ENCODE measurements around the gene SLC47A2. TPM values are rescaled to one million over a fixed set of nuclear protein-coding genes. Genes with fewer than 3 reads are reported as not detected.

Gene SLC47A2
- total RNA-seq, 6 donors from 2014 or later: 0.09 TPM; not detected in 5

DNA sequence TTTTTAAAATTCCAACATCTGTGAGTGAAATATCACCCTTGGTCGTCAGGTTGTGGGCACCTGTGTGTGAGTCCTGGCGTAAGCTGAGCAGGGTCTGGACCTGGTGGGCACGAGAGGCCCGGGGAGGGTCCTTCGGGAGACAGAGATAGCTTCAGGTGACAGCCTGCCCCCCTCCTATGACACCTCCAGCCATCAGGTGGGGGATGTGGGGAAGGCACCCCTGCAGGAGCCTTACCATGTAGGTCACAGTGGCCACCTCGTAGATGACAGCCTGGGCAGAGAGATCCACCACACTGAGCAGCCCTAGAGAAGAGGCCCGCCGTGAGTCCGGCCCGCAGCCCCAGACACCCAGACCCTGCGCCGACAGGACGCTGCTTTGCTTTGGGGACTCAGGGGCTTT is 11.2 kb downstream of the SLC47A2 start:
- no peak for ATAC-seq (ENCODE audit: low FRiP score in 2 of 2)
- no peak overlapping the region for H3K4me3 ChIP-seq
- H3K27ac ChIP-seq: no peak overlapping the region
- H3K4me1 ChIP-seq: peaks cover 4 to 14% (median 6%) of the 10 kb centered on the region in 4 donors
- no peaks in the 10 kb centered on the region for H3K36me3 ChIP-seq
- peak in 1 of 2 donors; percentile 57 for DNase-seq
- TF ChIP-seq, protein P1, sequence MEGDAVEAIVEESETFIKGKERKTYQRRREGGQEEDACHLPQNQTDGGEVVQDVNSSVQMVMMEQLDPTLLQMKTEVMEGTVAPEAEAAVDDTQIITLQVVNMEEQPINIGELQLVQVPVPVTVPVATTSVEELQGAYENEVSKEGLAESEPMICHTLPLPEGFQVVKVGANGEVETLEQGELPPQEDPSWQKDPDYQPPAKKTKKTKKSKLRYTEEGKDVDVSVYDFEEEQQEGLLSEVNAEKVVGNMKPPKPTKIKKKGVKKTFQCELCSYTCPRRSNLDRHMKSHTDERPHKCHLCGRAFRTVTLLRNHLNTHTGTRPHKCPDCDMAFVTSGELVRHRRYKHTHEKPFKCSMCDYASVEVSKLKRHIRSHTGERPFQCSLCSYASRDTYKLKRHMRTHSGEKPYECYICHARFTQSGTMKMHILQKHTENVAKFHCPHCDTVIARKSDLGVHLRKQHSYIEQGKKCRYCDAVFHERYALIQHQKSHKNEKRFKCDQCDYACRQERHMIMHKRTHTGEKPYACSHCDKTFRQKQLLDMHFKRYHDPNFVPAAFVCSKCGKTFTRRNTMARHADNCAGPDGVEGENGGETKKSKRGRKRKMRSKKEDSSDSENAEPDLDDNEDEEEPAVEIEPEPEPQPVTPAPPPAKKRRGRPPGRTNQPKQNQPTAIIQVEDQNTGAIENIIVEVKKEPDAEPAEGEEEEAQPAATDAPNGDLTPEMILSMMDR (IDR thresholded peaks at IDR 0.05): no peak
- TF ChIP-seq EP300 (IDR thresholded peaks at IDR 0.05) (no peak), POLR2A (IDR thresholded peaks at IDR 0.05) (no peak), POLR2AphosphoS5 (IDR thresholded peaks at IDR 0.05) (no peak)
- 93 to 95% methylated on average over 10 to 13 of the region's 13 CpGs for WGBS, 2 donors
- no peaks in the 10 kb centered on the region for H3K27me3 ChIP-seq
- no peaks in the 10 kb centered on the region for H3K9me3 ChIP-seq

DNA sequence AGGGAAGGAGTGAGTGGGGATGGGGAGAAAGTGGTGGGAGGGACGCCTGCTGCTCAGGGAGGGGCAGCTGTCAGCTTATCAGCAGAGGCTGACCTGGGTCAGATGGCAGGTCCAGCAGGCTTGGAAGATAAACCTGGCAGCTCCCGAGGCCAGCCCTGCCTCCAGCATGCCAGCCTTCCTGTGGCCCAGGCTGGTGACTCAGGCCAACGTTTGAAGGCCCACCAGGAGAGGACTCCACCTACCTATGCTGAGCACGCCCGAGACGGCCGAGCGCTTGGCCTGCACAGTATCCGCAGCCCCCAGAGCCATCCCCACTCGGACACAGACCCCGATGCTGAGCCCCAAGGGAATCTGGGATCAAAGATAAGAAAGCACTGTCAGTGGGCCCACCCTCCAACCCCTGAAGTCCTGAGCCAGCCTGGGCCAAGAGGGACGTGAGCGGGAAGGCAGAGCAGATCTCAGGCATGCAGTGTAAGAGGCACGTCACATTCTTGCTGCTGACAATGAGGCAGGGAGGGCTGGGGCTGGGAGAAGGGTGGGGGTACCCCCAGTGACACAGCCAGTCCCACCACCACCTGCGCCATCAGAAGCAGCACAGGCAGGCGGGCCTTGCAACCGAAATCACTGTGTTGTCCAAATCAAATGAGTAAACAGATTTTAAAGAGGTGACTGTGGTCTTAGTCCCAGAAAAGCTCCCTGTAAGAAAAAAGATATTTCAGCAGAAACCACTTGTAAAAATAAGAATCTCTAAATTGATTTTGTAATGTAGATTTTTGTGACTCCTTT is 12.4 kb downstream of the SLC47A2 start:
- no peak overlapping the region for H3K4me3 ChIP-seq
- peak overlapping the region; percentile 28 to 68 (median 60) for H3K27ac ChIP-seq
- H3K36me3 ChIP-seq: no peaks in the 10 kb centered on the region
- peaks cover 4 to 14% (median 6%) of the 10 kb centered on the region in 4 donors for H3K4me1 ChIP-seq
- TF ChIP-seq POLR2A (IDR thresholded peaks at IDR 0.05): no peak
- no peak for TF ChIP-seq POLR2AphosphoS5 (IDR thresholded peaks at IDR 0.05)
- TF ChIP-seq, protein P1 (IDR thresholded peaks at IDR 0.05): no peak
- TF ChIP-seq EP300 (IDR thresholded peaks at IDR 0.05): no peak
- ATAC-seq (ENCODE audit: low FRiP score in 2 of 2) (peak; percentile 3 to 24), DNase-seq (peak in 1 of 2 donors; percentile 60)
- 73 to 85% methylated on average over 4 to 16 of the region's 17 CpGs for WGBS, 2 donors
- no peaks in the 10 kb centered on the region for H3K9me3 ChIP-seq
- no peaks in the 10 kb centered on the region for H3K27me3 ChIP-seq

DNA sequence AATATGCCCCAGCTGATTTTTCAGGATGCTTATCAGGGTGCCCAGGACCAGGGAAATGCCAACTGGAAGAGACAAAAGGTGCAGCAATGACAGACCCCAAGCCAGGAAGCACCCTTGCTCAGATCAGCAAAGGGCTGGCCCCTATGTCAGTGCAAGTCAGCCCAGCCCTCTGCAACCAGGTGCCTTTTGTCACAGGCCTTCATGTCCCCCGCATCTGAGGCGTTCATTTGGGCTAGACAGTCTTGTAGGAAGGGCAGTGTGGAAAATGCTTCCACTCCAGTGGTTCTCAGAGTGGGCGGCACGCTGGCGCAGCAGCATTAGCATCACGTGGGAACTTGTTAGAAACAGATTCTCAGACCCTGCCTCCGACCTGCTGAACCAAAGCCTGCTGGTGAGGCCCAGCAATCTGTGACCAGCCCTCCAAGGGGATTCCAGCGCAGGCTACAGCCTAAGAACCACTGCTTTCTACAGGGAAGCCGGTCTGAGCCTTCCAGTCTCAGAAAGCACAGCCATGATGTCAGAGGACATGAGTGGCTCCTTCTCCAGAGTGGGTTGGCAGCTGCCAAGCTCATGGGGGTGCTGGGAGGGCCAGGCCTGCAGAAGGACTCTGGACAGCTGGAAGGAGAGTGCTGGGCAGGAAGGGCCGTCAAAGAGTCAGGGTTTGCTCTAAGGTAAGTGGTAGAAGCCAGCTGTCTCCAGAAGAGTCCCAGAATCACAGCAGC is 13.1 kb downstream of the SLC47A2 start:
- H3K4me1 ChIP-seq: peaks cover 4 to 14% (median 6%) of the 10 kb centered on the region in 4 donors
- 72 to 75% methylated on average over 4 to 9 of the region's 10 CpGs for WGBS, 2 donors
- ATAC-seq (ENCODE audit: low FRiP score in 2 of 2): peak; percentile 43 to 47
- H3K9me3 ChIP-seq: no peaks in the 10 kb centered on the region
- no peak overlapping the region for H3K4me3 ChIP-seq
- TF ChIP-seq, protein P1 (IDR thresholded peaks at IDR 0.05): no peak
- TF ChIP-seq POLR2A (IDR thresholded peaks at IDR 0.05) (no peak), POLR2AphosphoS5 (IDR thresholded peaks at IDR 0.05) (no peak)
- peak in 1 of 2 donors; percentile 81 for DNase-seq
- H3K36me3 ChIP-seq: no peaks in the 10 kb centered on the region
- H3K27ac ChIP-seq: peak overlapping the region; percentile 18 to 68 (median 60)
- no peaks in the 10 kb centered on the region for H3K27me3 ChIP-seq

DNA sequence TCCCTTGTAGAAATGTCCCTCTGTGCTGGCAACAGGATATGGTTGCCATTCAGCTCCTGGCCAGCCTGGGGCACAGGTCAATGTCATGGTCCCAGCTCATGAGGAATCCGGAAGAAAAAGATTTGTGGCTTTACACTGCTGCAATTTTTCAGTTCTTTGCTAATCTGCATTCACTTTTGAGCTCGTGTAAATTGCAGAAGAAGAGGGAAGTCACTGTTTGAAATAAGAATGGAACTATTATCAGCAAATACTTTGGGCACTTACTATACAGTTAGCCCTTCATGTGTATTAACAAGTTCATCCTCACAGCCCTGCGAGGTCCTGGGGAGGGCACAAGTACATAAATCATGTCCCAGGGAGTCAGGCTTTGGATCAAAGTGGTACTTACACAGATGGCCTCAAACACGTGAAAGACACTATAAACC is 14.2 kb downstream of the SLC47A2 start:
- no peak for TF ChIP-seq POLR2AphosphoS5 (IDR thresholded peaks at IDR 0.05)
- TF ChIP-seq POLR2A (IDR thresholded peaks at IDR 0.05): no peak
- TF ChIP-seq, protein P1 (IDR thresholded peaks at IDR 0.05): no peak
- TF ChIP-seq EP300 (IDR thresholded peaks at IDR 0.05): no peak
- Histone ChIP-seq H3K36me3 (no peaks in the 10 kb centered on the region), H3K27me3 (no peaks in the 10 kb centered on the region), H3K4me3 (no peak overlapping the region), H3K4me1 (peaks cover 4 to 14% (median 6%) of the 10 kb centered on the region in 4 donors), H3K9me3 (no peaks in the 10 kb centered on the region), H3K27ac (no peak overlapping the region)
- DNase-seq (no peak), ATAC-seq (ENCODE audit: low FRiP score in 2 of 2) (no peak)
- WGBS, 2 donors: 64 to 68% methylated on average over 4 of the region's 4 CpGs
